ENCODE results near the gene S1PR1.
A peak's percentile ranks its signal among the peaks of the same experiment; 100 is the strongest.
"Not testable (repeated sequence)": the region's sequence is repeated elsewhere in the genome, so short reads cannot be mapped to it uniquely, and the experiment has no call there.

The S1PR1 gene

GRCh38 chr1:101220906-101221305, 15.9 kb upstream of the S1PR1 start:
- no peak for DNase-seq

DNA sequence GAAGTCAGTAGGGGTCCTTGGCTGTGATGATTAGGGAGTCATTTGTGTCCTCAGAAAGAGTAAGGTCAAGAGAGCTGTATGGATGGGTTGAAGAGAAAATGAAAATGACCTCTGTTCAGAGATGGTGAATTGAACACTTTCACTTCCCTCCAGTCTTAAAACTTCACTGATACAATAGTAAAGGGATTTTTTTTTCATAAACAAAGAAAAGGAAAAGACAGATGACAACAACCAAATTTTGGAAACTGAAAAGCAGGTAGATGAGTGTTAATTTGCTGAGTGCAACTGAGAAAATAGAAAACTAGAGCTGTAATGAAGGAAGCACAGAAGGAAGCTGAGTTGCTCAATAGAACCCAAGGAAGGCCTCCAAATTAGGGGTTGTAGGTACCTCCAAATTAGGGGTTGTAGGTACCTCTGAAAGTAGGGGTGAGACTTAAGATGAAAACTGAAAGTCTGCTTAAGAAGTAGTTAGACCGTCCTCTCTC, 14.8 kb upstream of the S1PR1 start:
- no peak for DNase-seq

GRCh38 chr1:101227837-101228236, 9.0 kb upstream of the S1PR1 start:
- no peak for DNase-seq

- DNase-seq: no peak
Measured at GRCh38 chr1:101228424-101229134, 8.2 kb upstream of the S1PR1 start.

DNA sequence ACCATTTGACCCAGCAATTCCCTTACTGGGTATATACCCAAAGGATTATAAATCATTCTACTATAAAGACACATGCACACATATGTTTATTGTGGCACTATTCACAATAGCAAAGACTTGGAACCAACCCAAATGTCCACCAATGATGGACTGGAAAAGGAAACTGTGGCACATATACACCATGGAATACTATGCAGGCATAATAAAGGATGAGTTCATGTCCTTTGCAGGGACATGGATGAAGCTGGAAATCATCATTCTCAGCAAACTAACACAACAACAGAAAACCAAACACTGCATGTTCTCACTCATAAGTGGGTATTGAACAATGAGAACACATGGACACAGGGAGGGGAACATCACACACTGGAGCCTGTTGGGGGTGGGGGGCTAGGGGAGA, 4.6 kb upstream of the S1PR1 start:
- DNase-seq: not testable (repeated sequence)

DNA sequence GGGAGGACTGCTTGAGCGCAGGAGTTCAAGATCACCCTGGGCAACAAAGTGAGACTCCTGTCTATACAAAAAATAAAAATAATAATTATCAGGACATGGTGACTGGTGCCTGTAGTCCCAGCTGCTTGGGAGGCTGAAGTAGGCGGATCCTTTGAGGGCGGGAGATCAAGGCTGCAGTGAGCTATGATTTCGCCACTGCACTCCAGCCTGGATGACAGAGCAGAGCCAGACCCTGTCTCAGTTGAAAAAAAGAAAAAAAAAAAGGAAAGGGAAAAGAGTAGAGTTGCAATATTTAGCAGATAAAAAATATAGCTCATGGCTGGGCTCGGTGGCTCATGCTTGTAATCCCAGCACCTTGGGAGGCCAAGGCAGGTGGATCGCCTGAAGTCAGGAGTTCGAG, 3.3 kb upstream of the S1PR1 start:
- no peak for DNase-seq

DNA sequence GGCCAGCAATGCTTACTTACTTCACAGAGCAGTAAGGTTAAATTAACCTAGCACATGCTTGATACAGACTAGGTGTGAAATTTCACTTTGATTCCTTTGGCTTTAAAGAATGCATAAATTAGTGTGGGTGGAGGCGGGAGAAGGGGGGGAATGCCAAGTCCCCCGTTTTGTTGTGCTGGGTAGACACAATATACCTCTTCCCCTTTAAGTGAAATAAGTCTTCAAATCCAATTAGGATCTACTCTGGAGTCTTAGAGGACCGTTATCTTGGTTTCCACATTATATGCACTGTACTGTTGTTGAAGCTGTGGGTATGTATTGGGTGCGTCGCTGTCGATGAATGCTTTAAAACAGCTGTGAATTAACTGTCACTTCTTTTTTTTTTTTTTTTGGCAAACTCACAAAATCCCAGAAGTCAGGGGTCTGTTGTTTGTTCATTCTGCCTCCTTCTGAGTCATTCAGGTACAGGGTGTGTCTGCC, 1.6 kb upstream of the S1PR1 start:
- DNase-seq: no peak

DNA sequence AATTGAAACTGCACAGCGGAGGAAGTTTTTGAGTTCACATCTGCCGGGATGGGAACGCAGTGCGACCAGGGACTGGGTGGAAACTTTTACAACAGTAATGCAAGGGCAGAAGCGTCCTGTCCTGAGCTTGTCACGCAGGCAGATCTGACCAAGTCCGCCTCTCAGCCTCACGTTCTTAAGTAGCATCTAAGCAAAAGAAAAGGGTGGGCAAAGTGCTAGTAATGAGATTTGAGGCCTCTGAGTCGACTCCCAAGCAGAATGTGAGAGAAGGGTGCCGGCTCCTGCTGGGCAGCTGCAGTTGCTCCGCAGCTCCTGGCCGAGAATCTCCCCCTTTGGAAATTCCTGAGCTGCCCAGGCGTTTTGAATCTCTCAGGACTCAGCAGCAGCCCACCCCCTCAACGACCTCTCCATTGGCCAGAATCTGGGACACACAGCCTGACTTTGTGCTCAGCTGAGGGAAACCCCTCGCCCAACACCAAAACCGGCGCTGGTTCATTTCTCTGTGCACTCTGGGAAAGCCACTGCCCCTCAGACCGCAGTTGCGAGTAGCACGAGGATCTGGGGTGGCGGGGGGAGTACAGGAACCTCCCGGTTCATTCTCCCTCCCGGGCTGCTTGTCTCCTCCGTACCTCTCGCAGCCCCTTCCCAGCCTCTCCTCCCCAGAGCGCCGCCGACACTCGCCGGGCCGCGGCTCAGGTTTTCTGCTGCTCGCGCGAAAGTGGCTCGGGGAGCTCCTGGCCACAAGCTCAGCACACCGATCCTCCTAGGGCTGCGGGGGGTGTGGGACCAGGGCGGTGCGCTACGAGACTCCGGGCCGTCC, 913 bp upstream of the S1PR1 start:
- peak; percentile 28 to 72 (median 52) for DNase-seq

DNA sequence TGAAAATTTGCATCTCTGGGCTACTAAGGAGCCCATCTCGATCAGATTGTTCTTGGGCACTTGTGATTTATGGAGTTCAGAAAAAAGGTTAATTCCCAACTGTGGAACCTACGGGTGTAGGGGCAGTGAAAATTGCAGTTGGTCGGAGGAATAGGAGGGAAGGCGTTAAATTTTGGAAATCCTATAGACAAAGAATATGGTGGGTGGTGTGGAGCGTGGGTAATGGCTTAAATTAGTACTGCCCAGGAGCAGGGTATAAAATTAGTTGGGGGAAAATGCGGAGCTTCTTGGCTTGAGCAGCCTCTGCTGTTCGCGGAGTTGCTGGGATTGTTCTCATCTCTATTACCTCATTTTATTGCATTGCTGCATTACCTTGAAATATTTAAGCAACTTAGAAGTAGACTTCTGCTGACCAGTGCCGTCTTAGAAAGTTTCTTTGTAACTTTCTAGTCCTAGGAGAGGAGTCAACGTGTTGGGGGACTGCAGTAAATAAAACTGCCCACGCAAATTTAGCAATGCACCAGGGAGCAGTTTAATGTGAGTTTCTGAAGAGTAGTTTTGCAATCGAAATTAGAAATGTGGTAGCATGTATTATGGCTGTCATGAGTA, 514 bp downstream of the S1PR1 start:
- DNase-seq: no peak

- DNase-seq: peak in 3 of 4 experiments; percentile 5 to 61 (median 57)
Measured at GRCh38 chr1:101238031-101238628, 1.3 kb downstream of the S1PR1 start.

GRCh38 chr1:101238681-101239094, 1.9 kb downstream of the S1PR1 start:
- peak; percentile 69 to 86 (median 76) for DNase-seq

GRCh38 chr1:101239095-101240040, 2.5 kb downstream of the S1PR1 start:
- peak in 3 of 4 experiments; percentile 19 to 39 (median 30) for DNase-seq

- no peak for DNase-seq
Measured at GRCh38 chr1:101240041-101240430, 3.2 kb downstream of the S1PR1 start.

- DNase-seq: no peak
Measured at GRCh38 chr1:101241485-101242225, 4.8 kb downstream of the S1PR1 start.

GRCh38 chr1:101242324-101243050, 5.7 kb downstream of the S1PR1 start:
- DNase-seq: no peak

- DNase-seq: no peak
Measured at GRCh38 chr1:101243751-101244150, 6.9 kb downstream of the S1PR1 start.

- no peak for DNase-seq
Measured at GRCh38 chr1:101244842-101245241, 8.0 kb downstream of the S1PR1 start.

DNA sequence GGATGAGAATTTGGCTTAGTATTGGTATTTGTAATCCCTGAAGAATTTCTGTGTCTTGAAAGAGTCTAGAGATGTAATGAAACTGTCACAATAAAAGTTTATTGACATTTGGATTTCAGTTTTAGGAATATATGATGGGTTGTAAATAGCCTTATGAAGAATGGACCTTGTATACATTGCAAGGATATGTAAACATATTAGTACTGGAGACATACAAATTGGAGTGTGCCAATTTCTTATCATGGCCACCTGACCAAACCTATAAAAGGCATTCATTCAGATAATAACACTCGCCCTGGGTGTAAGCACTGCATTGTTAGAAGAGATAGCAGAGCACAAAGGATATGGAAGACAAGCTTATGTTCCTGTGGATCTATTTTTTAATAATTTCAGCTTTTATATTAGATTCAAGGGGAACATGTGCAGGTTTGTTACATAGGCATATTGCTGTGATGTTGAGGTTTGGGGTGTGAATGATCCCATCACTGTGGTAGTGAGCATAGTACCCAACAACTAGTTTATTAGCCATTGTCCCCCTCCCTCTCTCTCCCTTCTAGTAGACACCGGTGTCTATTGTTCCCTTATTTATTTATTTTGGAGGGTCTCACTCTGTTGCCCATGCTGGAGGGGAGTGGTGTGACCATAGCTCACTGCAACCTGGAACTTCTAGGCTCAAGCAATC, 8.6 kb downstream of the S1PR1 start:
- DNase-seq: no peak

DNA sequence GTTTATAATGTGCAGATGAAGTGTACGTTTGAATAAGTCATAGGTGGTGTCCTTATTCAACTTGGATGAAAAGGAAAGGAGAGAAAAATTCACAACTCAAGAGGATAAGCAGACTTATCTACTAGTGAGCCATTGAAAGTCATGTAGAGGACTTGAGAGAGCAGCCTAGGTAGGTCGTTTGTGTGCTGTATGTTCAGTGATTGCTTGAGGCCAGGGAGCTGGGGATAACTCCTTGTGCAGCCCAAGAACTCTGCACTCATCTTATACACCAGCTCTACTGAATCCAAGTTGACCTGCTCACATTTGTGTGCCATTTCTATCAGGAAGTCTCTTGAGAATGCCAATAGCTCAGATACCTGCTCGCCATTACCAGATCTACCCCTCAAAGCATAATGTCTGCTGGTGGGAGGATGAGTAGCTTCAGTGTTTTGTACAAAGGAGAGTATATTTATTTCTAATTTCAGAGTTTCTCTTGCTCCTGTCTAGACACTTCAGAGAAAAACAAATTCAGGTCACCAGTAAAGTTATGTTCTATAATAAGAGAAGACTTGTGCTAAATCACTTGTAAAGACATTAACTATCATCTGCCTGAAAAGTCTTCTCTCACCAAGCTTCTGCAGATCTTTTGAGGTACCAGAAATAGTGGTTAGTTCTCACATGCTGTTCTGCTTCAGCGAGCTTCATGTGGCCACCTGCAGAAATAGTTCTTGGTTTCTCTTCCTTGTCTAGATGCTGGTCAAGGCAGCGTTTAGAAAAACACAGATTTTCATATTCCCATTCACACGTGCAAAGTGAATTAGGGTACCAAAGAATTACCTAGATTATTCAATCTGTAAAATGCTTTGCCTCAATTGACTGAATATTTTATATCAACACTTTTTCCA, 10.8 kb downstream of the S1PR1 start:
- DNase-seq: no peak

Data from activated naive CD4-positive, alpha-beta T cell (primary cell).